GM23338 (cell line): ENCODE measurements around the gene XPNPEP1. TPM values are rescaled to one million over a fixed set of nuclear protein-coding genes. Genes with fewer than 3 reads are reported as not detected.
A peak's percentile ranks its signal among the peaks of the same experiment; 100 is the strongest.

Experiments
- ATAC-seq: fragments of 200-7000 bp; cut with Tn5 transposase; 3 replicates; pipeline ENCODE4 v1.9.1; 2020
- DNase-seq: peaks from one replicate; pipeline ENCODE4 v3.0.0-alpha.2; 2015; ENCODE audit warnings: low spot score
- H2AFZ ChIP-seq: fragments of 200-600 bp; sonication (generic); 2 replicates; pipeline ENCODE4 v1.8.0; 2016; ENCODE audit warnings: antibody characterized with exemption, mild to moderate bottlenecking, moderate library complexity
- H3F3A ChIP-seq: fragments of 200-600 bp; sonication (generic); replicated peaks from 2 replicates; pipeline ENCODE4 v1.8.0; 2017; ENCODE audit warnings: antibody characterized with exemption, mixed run types, low read depth
- H3K27ac ChIP-seq: fragments of 200-600 bp; sonication (generic); 2 replicates; pipeline ENCODE4 v1.6.1; 2016; ENCODE audit warnings: low read depth
- H3K27me3 ChIP-seq: fragments of 200-600 bp; sonication (generic); 2 replicates; pipeline ENCODE4 v1.8.0; 2016; ENCODE audit warnings: mild to moderate bottlenecking, mixed run types, moderate library complexity; ENCODE audit not compliant: insufficient read depth
- H3K36me3 ChIP-seq: fragments of 200-600 bp; sonication (generic); 2 replicates; pipeline ENCODE4 v1.8.0; 2016; ENCODE audit warnings: mild to moderate bottlenecking; ENCODE audit not compliant: insufficient read depth
- H3K4me1 ChIP-seq: fragments of 200-600 bp; sonication (generic); 2 replicates; pipeline ENCODE4 v1.8.0; 2016; ENCODE audit warnings: mild to moderate bottlenecking, moderate library complexity; ENCODE audit not compliant: insufficient read depth
- H3K4me2 ChIP-seq: fragments of 200-600 bp; sonication (generic); 2 replicates; pipeline ENCODE4 v1.7.1; 2017; ENCODE audit warnings: mixed run types
- H3K4me3 ChIP-seq: fragments of 200-600 bp; sonication (generic); 2 replicates; pipeline ENCODE4 v1.6.1; 2016; ENCODE audit warnings: mixed run types
- H3K79me2 ChIP-seq: fragments of 200-600 bp; sonication (generic); replicated peaks from 2 replicates; pipeline ENCODE4 v1.8.0; 2017; ENCODE audit warnings: mild to moderate bottlenecking; ENCODE audit not compliant: insufficient read depth
- H3K9me2 ChIP-seq: fragments of 200-600 bp; sonication (generic); 2 replicates; pipeline ENCODE4 v1.8.0; 2017; ENCODE audit not compliant: insufficient read depth
- H4K20me1 ChIP-seq: fragments of 200-600 bp; sonication (generic); replicated peaks from 2 replicates; pipeline ENCODE4 v1.8.0; 2017; ENCODE audit warnings: mild to moderate bottlenecking; ENCODE audit not compliant: insufficient read depth
- H3K27ac Mint-ChIP-seq: 2 replicates; pipeline ENCODE4 v1.8.0; 2020; ENCODE audit warnings: inconsistent platforms, mild to moderate bottlenecking, moderate library complexity, mixed read lengths
- H3K27me3 Mint-ChIP-seq: 3 replicates; pipeline ENCODE4 v1.8.0; 2022; ENCODE audit warnings: low read depth, mild to moderate bottlenecking, moderate library complexity, mixed read lengths, inconsistent platforms; ENCODE audit not compliant: insufficient read depth, poor library complexity
- H3K36me3 Mint-ChIP-seq: 3 replicates; pipeline ENCODE4 v1.8.0; 2021; ENCODE audit warnings: low read depth, mild to moderate bottlenecking, inconsistent platforms, moderate library complexity, mixed read lengths
- H3K4me1 Mint-ChIP-seq: 3 replicates; pipeline ENCODE4 v1.8.0; 2020; ENCODE audit warnings: mild to moderate bottlenecking, inconsistent platforms, mixed read lengths
- H3K4me3 Mint-ChIP-seq: 3 replicates; pipeline ENCODE4 v1.8.0; 2021; ENCODE audit warnings: moderate library complexity, mild to moderate bottlenecking, inconsistent platforms, mixed read lengths
- H3K9me3 Mint-ChIP-seq: 3 replicates; pipeline ENCODE4 v1.8.0; 2020; ENCODE audit warnings: moderate library complexity, mild to moderate bottlenecking, inconsistent platforms, mixed read lengths
- EZH2 ChIP-seq: fragments of 200-600 bp; sonication (generic); IDR thresholded peaks from one replicate; pipeline ENCODE4 v1.8.0; 2017; ENCODE audit warnings: antibody characterized with exemption, mild to moderate bottlenecking, low read depth; ENCODE audit not compliant: unreplicated experiment
- EZH2phosphoT487 ChIP-seq: fragments of 200-600 bp; sonication (generic); IDR thresholded peaks from one replicate; pipeline ENCODE4 v1.8.1; 2018; ENCODE audit warnings: antibody characterized with exemption; ENCODE audit not compliant: unreplicated experiment
- JUNB ChIP-seq: IDR thresholded peaks from one replicate; pipeline ENCODE4 v1.6.1; 2016; ENCODE audit warnings: antibody characterized with exemption; ENCODE audit not compliant: unreplicated experiment
- NANOG ChIP-seq: IDR thresholded peaks from 2 replicates; pipeline ENCODE4 v1.6.1; 2016; ENCODE audit warnings: antibody characterized with exemption, borderline replicate concordance
- POLR2AphosphoS5 ChIP-seq: IDR thresholded peaks from 2 replicates; pipeline ENCODE4 v1.6.1; 2016; ENCODE audit warnings: antibody characterized with exemption, low read depth
- ZNF331 ChIP-seq: fragments of 250-450 bp; sonication (Bioruptor Pico); IDR thresholded peaks from 2 replicates; pipeline ENCODE4 v1.5.0; 2020; ENCODE audit warnings: low read depth, mild to moderate bottlenecking, moderate library complexity
- polyA plus RNA-seq: library from polyadenylated mRNA; unstranded; fragments of >200 nt; fragmentation: Nextera tagmentation; extraction: Ambion mirVana; gene quantifications from 2 replicates; pipeline ENCODE4 v1.2.1, GENCODE V29; 2016
- total RNA-seq: library from RNA; depleted of rRNA; stranded (reverse); fragments of >200 nt; shearing (Covaris generic); gene quantifications from 2 replicates; pipeline ENCODE4 v1.2.3, GENCODE V29; 2014
- TF ChIP-seq, protein P1 (sequence below): fragments of 250-450 bp; sonication (Bioruptor Pico); IDR thresholded peaks from 2 replicates; pipeline ENCODE4 v1.5.0; 2020; ENCODE audit warnings: mild to moderate bottlenecking, moderate library complexity
- TF ChIP-seq, protein P2 (sequence below), 2 experiments: fragments of 200-600 bp in 1 of 2; sonication (generic) in 1 of 2; conservative IDR thresholded peaks; 2 replicates each; pipeline versions ENCODE4 v1.5.1 to v1.6.1; 2016 to 2017; ENCODE audit warnings: antibody characterized with exemption in 2 of 2, low read depth in 2 of 2, mild to moderate bottlenecking in 2 of 2, moderate library complexity in 1 of 2
- TF ChIP-seq, protein P3 (sequence below): IDR thresholded peaks from 2 replicates; pipeline ENCODE4 v1.6.1; 2016; ENCODE audit warnings: antibody characterized with exemption

Gene XPNPEP1
- total and polyA plus RNA-seq, 2 experiments from 2014 or later, result 17.5 to 55.8 TPM

DNA sequence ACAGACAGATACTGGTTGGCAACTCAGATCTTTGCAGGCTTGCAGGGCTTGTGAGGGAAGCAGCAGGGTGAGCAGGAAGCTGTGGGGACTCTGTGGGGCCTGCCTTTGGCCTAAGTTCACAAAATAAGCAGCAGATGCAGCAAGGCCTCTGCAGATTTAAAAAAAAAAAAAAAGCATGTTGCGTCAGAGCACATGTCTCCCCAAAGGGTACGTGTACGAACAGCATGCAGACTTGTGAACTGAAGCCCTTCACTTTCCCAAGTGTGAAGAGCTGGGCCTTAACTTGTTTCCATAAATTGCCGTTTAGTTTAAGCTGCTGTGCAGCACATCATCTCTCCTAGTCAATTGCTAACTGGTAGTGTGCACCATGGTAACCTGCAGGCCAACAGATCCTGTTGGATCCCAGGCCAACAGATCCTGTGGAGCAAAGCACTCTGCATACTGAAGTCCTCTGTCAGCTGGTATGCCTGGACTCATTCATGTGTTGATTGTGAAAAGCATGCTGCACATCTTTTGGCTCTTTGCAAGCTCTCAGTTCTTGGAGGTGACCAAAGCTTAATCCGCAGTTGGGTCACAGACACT lies 10.8 kb upstream of the XPNPEP1 start:
- peak overlapping the region; percentile 9; the same call in 1 of the 2 replicates for H3K4me3 ChIP-seq
- Mint-ChIP-seq H3K27ac (peak overlapping the region; percentile 97), H3K4me1 (peaks cover 60% of the 10 kb centered on the region), H3K4me3 (peak overlapping the region; percentile 54; the same call in 2 of the 3 replicates), H3K9me3 (no peaks in the 10 kb centered on the region), H3K36me3 (no peaks in the 10 kb centered on the region; the same call in 2 of the 3 replicates), H3K27me3 (peaks cover 6% of the 10 kb centered on the region)
- H4K20me1 ChIP-seq, result no peaks in the 10 kb centered on the region
- no peak overlapping the region for H2AFZ ChIP-seq
- H3K9me2 ChIP-seq, result no peaks in the 10 kb centered on the region
- H3K36me3 ChIP-seq, result no peaks in the 10 kb centered on the region
- peaks cover 36% of the 10 kb centered on the region for H3K4me1 ChIP-seq
- peak; percentile 63 for DNase-seq
- peak overlapping the region; percentile 90 for H3K27ac ChIP-seq
- peak overlapping the region; percentile 46 for H3K4me2 ChIP-seq
- no peak for TF ChIP-seq EZH2phosphoT487
- TF ChIP-seq, protein P1, sequence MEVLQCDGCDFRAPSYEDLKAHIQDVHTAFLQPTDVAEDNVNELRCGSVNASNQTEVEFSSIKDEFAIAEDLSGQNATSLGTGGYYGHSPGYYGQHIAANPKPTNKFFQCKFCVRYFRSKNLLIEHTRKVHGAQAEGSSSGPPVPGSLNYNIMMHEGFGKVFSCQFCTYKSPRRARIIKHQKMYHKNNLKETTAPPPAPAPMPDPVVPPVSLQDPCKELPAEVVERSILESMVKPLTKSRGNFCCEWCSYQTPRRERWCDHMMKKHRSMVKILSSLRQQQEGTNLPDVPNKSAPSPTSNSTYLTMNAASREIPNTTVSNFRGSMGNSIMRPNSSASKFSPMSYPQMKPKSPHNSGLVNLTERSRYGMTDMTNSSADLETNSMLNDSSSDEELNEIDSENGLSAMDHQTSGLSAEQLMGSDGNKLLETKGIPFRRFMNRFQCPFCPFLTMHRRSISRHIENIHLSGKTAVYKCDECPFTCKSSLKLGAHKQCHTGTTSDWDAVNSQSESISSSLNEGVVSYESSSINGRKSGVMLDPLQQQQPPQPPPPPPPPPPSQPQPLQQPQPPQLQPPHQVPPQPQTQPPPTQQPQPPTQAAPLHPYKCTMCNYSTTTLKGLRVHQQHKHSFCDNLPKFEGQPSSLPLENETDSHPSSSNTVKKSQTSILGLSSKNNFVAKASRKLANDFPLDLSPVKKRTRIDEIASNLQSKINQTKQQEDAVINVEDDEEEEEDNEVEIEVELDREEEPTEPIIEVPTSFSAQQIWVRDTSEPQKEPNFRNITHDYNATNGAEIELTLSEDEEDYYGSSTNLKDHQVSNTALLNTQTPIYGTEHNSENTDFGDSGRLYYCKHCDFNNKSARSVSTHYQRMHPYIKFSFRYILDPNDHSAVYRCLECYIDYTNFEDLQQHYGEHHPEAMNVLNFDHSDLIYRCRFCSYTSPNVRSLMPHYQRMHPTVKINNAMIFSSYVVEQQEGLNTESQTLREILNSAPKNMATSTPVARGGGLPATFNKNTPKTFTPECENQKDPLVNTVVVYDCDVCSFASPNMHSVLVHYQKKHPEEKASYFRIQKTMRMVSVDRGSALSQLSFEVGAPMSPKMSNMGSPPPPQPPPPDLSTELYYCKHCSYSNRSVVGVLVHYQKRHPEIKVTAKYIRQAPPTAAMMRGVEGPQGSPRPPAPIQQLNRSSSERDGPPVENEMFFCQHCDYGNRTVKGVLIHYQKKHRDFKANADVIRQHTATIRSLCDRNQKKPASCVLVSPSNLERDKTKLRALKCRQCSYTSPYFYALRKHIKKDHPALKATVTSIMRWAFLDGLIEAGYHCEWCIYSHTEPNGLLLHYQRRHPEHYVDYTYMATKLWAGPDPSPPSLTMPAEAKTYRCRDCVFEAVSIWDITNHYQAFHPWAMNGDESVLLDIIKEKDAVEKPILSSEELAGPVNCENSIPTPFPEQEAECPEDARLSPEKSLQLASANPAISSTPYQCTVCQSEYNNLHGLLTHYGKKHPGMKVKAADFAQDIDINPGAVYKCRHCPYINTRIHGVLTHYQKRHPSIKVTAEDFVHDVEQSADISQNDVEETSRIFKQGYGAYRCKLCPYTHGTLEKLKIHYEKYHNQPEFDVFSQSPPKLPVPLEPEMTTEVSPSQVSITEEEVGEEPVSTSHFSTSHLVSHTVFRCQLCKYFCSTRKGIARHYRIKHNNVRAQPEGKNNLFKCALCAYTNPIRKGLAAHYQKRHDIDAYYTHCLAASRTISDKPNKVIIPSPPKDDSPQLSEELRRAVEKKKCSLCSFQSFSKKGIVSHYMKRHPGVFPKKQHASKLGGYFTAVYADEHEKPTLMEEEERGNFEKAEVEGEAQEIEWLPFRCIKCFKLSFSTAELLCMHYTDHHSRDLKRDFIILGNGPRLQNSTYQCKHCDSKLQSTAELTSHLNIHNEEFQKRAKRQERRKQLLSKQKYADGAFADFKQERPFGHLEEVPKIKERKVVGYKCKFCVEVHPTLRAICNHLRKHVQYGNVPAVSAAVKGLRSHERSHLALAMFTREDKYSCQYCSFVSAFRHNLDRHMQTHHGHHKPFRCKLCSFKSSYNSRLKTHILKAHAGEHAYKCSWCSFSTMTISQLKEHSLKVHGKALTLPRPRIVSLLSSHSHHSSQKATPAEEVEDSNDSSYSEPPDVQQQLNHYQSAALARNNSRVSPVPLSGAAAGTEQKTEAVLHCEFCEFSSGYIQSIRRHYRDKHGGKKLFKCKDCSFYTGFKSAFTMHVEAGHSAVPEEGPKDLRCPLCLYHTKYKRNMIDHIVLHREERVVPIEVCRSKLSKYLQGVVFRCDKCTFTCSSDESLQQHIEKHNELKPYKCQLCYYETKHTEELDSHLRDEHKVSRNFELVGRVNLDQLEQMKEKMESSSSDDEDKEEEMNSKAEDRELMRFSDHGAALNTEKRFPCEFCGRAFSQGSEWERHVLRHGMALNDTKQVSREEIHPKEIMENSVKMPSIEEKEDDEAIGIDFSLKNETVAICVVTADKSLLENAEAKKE (CRISPR knock-in tag), result peak; percentile 91
- no peak for TF ChIP-seq EZH2
- no peak for TF ChIP-seq JUNB
- peak; percentile 39; the same call in 1 of the 2 replicates for TF ChIP-seq NANOG
- ATAC-seq, result peak; percentile 52
- no peaks in the 10 kb centered on the region for H3F3A ChIP-seq
- no peaks in the 10 kb centered on the region for H3K79me2 ChIP-seq
- no peaks in the 10 kb centered on the region for H3K27me3 ChIP-seq

DNA sequence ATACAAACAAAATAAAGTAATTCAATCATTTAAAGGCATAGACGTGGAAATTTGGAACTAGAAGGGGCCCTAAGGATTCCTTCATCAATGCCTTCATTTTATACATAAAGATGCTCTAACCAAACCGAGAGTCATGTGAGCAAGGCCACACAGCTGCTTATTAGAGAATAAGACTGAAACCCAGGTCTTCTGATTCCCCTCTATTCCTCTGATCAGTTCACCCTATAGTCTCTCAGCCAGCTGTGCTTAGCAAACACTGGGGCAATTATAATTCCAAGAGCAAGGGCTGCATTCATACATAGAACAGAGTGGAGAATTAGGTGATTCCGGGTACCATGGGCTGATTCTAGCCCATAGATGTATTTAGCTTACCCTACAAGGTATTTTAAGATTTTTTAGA lies 9.7 kb upstream of the XPNPEP1 start:
- no peaks in the 10 kb centered on the region for H4K20me1 ChIP-seq
- no peaks in the 10 kb centered on the region for H3K36me3 ChIP-seq
- no peaks in the 10 kb centered on the region for H3F3A ChIP-seq
- Mint-ChIP-seq H3K36me3 (no peaks in the 10 kb centered on the region; the same call in 2 of the 3 replicates), H3K9me3 (peaks cover 4% of the 10 kb centered on the region; the same call in 1 of the 3 replicates), H3K27me3 (peaks cover 3% of the 10 kb centered on the region), H3K4me3 (no peak overlapping the region), H3K27ac (no peak overlapping the region), H3K4me1 (peaks cover 60% of the 10 kb centered on the region)
- no peak overlapping the region for H3K4me3 ChIP-seq
- H3K79me2 ChIP-seq, result no peaks in the 10 kb centered on the region
- no peak overlapping the region for H3K27ac ChIP-seq
- H3K4me1 ChIP-seq, result peaks cover 36% of the 10 kb centered on the region
- DNase-seq, result no peak
- H2AFZ ChIP-seq, result no peak overlapping the region
- no peak for ATAC-seq
- no peaks in the 10 kb centered on the region for H3K27me3 ChIP-seq
- H3K4me2 ChIP-seq, result no peak overlapping the region
- no peaks in the 10 kb centered on the region for H3K9me2 ChIP-seq
- TF ChIP-seq JUNB, result no peak
- TF ChIP-seq, protein P2, sequence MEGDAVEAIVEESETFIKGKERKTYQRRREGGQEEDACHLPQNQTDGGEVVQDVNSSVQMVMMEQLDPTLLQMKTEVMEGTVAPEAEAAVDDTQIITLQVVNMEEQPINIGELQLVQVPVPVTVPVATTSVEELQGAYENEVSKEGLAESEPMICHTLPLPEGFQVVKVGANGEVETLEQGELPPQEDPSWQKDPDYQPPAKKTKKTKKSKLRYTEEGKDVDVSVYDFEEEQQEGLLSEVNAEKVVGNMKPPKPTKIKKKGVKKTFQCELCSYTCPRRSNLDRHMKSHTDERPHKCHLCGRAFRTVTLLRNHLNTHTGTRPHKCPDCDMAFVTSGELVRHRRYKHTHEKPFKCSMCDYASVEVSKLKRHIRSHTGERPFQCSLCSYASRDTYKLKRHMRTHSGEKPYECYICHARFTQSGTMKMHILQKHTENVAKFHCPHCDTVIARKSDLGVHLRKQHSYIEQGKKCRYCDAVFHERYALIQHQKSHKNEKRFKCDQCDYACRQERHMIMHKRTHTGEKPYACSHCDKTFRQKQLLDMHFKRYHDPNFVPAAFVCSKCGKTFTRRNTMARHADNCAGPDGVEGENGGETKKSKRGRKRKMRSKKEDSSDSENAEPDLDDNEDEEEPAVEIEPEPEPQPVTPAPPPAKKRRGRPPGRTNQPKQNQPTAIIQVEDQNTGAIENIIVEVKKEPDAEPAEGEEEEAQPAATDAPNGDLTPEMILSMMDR (conservative IDR thresholded peaks at IDR 0.05; ENCODE audit: low read depth in 2 of 2), result no peak
- no peak for TF ChIP-seq EZH2phosphoT487
- TF ChIP-seq NANOG, result no peak
- TF ChIP-seq ZNF331, result no peak
- no peak for TF ChIP-seq POLR2AphosphoS5
- TF ChIP-seq, protein P3, sequence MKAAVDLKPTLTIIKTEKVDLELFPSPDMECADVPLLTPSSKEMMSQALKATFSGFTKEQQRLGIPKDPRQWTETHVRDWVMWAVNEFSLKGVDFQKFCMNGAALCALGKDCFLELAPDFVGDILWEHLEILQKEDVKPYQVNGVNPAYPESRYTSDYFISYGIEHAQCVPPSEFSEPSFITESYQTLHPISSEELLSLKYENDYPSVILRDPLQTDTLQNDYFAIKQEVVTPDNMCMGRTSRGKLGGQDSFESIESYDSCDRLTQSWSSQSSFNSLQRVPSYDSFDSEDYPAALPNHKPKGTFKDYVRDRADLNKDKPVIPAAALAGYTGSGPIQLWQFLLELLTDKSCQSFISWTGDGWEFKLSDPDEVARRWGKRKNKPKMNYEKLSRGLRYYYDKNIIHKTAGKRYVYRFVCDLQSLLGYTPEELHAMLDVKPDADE, result no peak
- no peak for TF ChIP-seq EZH2
